HG03060 (cell line): Measurements from ENCODE around the gene TMEM176B.
A peak's percentile ranks its signal among the peaks of the same experiment; 100 is the strongest.
"Not testable (repeated sequence)": the region's sequence is repeated elsewhere in the genome, so short reads cannot be mapped to it uniquely, and the experiment has no call there.

Source experiments
- ATAC-seq: cut with Tn5 transposase; IDR thresholded peaks from one replicate; pipeline ENCODE4 v1.9.1; 2021; ENCODE audit warnings: low read depth, moderate number of reproducible peaks; ENCODE audit not compliant: unreplicated experiment

Gene TMEM176B

DNA sequence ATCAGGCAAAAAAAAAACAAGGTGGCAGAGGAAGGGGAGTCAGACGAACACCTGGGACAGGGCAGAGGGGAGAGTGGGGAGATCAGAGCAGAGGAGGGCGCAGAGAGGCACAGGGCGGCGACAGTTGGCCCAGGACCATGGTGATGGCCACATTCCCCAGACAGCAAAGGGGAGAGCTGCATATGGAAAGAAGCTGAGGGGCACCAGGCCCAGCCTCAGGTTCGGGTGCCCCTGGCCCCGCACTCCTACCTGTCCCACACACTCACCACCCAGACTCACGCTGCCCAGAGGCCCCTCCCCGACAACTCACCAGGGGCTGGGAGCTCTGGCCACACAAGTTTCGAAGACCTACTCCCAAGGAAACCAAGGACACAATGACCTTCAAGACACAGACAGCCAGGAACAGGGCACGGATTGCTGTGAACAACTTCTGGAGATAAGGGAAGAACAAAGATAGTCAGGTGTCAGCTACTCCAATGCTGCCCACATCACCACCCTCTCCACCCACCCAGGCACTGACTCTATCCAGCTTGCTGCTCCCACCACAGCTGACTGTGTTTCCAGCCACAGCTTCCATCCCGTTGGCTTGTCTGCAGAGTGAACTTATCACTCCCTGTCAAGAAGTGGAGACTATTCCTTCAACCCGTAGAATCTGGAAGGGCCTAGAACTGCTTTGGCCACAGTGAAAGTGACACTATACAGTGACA is 8.3 kb downstream of the TMEM176B start:
- ATAC-seq: no peak

DNA sequence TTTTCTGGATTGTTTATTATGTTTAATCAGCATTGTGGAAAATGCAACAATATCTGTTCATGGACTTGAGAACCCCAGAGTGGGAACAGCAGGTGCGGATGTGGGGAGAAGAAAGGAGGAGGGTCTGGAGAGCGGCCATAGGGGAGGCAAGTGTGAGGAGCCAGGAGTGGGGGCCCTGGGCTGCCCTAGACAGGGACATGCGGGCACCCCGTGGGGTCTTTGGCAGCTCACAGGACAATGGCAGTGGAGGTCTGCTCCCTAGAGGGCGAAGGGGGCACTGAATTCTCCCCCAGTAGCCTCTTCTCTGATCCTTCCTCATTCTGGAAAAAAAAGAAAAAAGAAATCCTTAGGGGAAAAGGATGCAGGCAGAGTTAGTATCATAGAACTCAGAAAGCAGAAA is 8.9 kb downstream of the TMEM176B start:
- ATAC-seq: no peak

DNA sequence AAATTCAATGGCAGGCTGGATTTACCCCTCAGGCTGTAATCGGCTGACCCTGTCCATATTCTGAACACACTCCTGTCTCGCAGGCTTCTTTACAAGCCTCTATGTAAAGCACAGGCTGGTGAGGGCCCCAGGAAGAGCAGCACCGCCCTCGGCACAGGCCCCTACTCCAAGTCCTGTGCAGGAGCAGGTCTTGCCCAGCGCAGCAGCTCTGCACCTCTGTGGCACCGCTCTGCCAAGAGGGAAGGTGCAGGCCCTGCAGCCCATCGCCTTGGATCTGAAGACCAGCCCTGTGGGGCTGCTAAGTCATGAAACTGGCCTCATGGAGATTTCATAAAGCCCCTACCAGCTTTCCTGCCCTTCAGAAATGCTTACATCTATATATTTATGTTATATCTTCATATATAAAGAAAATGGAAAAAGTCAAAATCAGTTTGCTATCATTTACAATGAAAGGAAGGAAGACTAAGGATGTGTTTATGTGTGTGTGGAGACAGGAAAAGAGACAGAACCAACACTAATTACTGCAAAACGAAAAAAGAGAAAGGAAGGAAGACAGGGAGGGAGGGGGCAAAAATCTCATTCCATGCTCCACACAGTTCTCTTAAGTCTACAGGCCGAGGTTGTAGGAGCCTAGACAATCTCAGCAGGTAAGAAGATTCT is 9.6 kb downstream of the TMEM176B start:
- no peak for ATAC-seq

DNA sequence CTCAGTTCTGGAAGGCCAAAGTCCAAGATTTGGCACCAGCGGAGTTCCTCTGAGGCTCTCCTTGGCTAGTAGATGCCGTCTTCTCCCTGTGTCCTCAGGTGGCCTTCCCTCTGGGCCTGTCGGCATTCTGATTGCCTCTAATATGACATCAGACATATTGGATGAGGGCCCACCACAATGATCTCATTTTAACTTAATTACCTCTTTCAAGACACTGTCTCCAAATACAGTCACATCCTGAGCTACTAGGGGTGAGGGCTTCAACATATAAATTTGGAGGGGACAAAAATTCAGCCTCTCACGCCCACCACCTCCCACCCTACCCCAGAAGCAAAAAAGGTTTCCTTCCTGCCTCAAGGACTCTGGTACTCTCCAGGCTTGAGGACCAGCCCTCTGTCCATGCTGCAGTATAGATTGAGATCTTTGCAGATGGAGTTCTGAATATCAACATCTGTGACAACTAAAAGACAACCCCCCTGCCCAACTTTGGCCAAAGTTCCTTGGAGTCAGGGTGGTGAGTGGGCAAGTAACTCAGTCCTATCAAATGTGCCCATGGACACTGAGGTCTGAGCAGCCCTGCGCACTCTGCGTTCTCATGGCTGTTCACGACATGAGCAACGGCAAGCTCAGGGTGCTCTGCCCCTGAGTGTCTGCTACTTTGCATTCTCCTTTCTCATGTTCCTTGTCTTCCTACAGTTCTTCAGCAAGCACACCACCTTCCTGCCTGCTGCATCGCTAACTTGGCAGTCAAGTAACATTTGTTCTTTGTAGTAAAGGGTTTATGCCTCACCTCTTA is 11.5 kb downstream of the TMEM176B start:
- ATAC-seq: no peak

DNA sequence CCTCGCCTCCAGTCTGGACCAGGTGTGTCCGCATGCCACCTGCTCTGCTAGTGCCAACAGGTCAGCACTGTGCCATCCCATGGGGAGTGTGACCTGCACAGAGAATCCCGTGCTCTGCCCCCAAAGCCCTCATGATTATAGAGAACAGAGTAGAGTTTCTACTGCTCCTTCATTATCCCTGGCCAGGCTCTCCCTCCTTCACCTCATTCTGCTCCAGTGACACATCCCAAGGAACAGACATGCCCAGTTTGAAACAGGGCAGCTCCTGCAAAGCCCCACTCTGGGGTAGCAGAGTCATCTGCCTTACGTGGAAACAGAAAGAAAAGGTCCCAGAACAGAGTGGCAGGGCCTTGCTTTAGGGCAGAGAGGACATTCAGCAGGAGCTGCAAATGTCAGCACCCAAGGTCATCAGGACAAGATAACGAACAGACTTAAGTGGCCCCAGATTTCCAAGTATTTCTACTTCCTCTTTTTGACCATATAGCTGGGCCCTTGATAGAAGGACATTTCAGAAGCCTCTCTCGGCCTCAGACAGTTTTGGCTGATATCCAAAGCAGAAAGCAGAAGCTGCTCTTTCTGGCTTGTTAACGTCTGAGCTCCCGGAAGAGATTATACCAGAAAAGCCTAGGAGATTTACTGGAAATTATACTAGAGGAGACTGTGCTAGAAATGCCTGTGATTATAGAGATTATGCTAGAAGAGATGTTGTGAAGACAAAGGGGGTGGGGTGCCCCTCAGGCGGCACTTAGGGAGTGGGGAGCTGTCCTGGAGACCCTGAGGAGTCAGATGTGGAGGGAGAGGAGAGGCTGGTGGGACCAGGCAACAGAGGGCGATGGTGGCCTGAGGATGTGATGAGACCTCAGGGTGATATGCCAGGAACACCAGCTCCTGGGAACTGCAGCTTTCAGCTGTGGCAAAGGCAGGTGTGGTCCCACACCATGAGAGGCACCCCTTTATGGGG is 12.6 kb downstream of the TMEM176B start:
- peak; percentile 72 for ATAC-seq

DNA sequence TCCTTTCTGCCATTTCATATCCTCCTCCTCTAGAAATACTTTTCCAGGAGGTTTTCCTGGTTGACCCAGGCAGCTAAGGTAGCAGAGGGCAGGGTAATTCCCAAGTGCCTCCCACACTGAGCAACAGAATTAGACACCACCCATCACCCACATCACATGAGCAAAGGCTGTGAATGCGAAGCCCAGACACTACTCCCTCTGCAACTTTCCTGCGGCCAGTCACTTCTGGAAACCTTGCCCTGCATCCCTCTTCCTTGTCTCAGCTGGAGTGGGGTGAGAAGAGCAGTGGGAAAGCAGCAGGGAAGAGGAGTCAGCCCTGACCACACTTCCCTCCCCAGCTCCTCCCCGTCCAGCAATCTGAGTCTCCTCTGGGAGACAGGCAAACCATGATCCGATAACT is 15.2 kb downstream of the TMEM176B start:
- no peak for ATAC-seq

DNA sequence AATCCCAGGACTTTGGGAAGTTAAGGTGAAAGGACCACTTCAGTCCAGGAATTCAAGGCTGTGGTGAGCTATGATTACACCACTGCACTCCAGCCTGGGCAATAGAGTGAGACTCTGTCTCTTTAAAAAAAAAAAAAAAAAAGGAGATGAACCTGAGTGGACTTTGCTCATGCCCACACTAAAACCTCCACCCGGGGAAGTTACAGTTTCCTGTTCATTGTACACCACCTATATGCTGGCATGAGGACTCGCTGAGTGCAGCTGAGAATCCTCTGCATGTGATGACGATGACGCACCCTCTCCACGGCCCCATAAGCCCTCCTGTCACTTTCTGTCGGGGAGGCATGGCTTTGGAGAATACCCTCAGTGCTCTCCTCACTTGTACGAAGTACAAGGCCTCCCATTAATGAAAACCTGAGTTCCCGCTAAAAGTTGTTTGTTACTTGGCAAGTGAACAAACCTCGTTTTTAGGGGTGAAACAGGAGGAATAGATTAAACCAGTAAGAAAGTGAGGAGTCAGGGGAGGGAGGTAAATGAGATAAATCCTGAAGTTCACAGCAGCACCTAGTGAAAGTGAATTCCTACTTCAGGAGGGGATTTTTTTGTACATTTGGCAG is 15.9 kb downstream of the TMEM176B start:
- no peak for ATAC-seq

DNA sequence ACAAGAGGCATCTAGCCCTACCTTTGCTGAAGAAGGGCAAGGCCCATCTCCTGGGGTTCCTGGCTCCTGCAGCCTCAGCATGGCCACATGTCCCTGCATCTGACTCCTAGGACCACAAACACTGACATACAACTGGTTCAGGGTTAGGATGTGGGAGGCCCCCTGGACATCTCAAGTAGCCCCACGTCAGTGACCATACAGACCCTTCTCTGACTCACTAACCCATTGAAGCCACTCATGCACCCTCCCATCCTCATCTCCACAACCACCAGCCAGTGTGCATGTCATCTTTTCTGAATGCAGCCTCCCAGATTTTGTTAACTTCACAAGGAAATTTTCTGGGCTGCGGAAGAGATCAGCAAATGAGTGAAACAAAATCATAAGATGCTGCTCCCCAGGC is 18.2 kb downstream of the TMEM176B start:
- no peak for ATAC-seq

DNA sequence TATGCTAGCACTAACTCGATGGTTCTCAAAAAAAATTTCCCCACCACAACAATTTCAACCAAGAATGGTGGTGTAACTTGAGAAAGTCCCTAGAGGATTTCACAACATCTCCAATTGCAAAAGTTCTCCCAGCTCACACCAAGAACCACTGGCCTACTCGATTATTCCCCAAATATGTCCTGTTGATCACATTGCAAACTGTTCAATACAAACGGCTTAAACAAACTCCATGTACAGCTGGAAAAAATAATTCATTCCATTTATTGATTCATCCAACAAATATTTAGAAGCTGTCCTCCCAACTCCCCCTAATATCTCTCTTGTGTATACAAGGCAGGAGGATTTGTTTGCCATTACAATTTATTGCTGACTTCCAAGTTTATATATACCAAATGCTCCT is 19.1 kb downstream of the TMEM176B start:
- ATAC-seq: no peak

DNA sequence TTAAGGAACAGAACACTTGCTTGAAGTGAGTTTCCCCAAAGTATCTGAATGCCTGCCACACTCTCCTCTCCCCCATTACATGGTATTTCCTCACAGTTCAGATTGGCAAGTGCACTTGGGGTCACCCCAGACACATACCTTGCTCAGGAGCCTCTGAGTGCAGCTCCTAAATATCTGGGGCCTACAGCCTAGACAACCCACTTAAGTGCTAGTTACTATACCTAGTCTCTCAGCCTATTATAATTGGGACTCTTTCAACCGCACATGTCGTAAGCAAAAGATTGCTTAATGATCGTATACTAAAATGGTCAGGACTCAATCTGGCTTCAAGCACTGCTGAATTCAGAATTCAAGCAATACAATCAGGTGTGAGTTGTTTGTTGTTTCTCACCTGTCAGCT is 19.9 kb downstream of the TMEM176B start:
- no peak for ATAC-seq

DNA sequence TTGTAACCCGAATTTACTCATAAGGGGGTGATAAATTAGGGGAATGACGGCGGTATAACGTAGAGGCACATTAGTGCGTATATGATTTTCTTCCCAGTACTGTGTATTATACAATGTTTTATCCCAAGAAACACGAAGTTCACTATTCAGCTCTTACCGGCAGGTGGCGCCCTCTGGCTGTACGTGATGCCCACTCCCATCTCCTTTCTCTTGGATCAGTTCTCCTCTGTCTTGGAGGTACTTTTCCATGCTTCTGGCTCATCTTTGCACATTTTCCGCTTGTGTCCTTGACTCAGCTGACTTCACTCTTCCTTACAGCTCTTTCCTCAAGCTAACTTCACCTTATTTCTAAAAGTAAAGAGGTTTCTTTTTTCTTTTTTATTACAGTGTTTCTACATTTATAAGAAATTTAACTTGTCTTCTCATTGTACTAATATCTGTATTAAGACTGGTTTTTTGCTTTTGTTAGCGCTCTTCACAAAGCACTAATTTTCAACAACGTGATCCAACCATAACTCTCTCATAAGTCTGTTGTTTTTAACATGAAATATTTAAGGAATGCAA is 21.3 kb downstream of the TMEM176B start:
- ATAC-seq: no peak

DNA sequence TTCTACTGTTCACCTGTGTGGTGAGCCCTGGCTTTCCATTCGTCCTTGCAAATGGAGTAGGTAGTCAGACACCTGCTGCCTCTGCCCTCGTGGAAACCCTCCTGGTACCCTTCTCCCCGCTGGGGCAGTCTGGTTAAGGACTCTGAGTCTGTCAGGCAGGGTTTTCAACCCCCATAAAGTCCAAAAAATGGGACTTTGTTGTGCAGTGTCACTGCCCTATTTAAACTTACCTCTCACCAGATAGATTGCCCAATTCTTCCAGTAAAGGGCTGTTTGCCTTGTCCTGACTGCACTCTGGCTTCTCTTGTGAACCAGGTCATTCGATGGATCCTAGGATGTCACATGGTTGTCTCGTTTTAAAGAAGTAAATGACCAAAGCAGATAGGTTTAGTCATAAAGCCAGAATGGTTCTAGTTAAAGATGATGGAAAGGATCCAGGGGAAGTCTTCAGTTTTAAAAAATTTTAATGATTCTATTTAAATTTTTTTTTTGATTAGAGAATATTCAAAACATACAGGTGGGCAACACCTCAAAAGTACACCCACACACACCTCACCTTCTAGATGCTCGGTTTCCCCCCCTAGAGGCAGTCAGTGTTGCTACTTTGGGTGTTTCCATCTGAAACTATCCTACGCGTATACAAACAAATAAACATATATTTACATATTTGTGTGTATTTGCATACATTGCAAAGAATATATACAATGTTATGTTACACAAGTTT is 22.0 kb downstream of the TMEM176B start:
- no peak for ATAC-seq

DNA sequence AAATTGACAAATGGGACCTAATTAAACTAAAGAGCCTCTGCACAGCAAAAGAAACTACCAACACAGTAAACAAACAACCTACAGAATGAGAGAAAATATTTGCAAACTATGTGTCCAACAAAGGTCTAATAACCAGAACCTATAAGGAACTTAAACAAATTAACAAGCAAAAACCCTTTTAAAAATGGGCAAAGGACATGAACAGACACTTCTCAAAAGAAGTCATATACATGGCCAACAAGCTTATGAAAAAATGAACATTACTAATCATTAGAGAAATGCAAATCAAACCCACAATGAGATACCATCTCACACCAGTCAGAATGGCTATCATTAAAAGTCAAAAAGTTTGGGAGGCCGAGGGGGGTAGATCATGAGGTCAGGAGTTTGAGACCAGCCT is 26.0 kb downstream of the TMEM176B start:
- ATAC-seq: not testable (repeated sequence)

DNA sequence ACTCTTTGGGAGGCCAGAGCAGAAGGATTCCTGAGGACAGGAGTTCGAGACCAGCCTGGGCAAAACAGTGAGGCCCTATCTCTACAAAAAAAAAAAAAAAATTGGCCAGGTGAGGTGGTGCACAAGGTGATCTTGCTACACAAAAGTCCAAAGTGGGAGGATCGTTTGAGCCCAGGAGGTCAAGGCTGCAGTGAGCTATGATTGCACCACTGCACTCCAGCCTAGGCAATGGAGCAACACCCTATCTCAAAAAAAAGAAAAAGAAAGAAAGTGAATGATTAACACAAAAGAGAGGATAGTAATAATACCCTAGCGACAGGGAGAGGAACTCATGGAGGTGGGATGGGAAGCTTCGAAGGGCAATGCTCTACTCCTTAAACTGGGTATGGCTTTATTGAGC is 30.4 kb downstream of the TMEM176B start:
- ATAC-seq: no peak

DNA sequence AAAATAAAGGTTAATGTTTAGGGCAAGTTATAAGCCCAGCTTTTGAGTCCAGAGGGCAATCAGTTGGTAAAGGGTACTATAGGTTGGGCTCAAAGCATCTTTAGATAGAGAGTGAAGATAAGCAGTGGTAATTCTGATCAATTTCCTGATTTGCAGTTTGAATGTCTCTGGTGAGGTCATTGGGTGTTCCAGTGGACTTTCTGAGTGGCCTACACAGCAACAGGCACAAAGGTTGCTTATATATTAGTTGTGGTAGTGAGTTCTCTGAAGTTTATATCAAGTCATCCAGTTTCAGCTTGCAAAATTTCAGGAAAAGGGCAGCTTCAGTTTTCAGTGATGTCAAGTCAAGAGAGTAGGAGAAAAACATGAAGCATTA is 33.8 kb downstream of the TMEM176B start:
- ATAC-seq: no peak

DNA sequence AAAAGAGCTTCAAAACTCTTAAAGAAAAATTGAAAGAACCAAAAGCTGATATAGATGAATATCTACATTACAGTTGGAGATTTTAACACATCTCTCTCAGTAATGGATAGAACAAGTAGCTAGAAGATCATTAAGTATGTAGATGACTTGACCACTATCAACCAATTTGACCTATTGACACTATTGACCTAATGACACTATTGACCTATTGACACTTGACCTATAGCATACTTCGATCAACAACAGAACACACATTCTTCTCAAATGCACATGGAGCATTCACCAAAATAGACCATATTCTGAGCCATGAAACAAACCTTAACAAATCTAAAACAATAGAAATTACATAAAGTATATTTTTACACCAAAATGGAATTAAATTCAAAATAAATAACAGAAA is 40.7 kb downstream of the TMEM176B start:
- no peak for ATAC-seq

DNA sequence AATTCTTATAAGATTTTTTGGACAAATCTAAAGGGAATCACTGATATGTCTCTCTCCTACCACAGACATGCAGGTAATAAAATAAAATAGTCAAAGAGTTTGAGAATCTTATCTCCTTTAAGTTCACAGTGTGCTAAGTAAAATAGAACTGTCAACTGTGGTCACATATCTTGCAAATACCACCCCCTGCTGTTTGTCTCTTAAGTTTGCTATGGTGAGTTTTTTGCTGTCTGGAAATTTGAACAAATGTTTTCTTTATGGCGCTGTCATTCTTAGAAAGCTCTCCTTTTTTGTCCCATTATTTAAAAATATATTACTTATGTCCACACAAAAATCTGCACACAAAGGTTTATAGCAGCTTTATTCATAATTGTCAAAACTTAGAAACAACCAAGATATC is 43.3 kb downstream of the TMEM176B start:
- no peak for ATAC-seq

DNA sequence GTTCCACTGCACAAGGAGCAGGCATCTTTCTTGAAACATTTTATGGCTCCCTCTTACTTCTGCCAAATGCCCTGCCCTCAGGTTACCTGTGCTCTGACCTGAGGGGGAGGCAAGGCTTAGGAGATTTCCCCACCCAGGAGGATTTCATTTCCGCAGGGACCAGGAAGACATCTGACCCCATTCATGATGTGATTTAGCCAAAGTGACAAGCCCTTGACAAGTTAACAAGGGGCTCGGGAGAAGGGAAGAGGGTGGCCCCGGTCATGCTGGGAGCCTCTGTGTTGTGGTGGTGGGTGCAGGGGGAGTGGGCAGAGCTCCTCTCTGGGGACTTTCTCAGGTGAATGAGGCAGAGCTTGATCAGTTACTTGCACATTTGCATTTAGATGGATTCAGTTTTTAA is 44.0 kb downstream of the TMEM176B start:
- ATAC-seq: no peak

DNA sequence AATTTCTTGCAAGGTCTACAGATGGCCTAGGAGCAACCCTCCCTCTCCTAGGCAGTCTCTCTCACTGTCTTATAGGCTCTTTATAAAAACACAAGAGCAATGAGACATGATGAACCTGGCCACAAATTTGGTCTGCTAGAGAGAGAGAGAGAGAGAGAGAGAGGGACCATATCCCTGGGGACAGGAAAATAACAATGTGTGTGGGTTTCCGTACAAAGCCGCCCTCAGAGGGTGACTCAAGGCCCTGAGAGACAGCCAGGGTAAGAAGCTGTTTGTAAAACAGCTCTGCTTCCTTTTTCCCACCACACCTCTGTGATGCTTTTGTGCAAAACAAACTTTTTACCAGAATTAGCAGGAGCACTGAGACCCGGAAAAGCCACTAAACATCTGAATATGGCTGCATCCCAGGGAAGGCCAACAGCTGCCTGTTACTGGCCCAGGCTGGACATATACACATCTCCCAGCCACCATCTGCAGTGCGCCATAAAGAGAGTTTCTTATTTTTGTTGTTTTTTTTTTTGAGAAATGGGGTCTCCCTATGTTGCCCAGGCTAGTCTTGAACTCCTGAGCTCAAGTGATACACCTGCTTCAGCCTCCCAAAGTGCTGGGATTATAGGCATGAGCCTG is 44.6 kb downstream of the TMEM176B start:
- peak; percentile 52 for ATAC-seq
